T-helper 22 cell (primary cell): ENCODE results near the gene PDYN.

ENCODE experiments used
- DNase-seq: peaks from one replicate; pipeline ENCODE4 v3.0.0-alpha.2; 2020; ENCODE audit warnings: low read depth

PDYN gene

DNA sequence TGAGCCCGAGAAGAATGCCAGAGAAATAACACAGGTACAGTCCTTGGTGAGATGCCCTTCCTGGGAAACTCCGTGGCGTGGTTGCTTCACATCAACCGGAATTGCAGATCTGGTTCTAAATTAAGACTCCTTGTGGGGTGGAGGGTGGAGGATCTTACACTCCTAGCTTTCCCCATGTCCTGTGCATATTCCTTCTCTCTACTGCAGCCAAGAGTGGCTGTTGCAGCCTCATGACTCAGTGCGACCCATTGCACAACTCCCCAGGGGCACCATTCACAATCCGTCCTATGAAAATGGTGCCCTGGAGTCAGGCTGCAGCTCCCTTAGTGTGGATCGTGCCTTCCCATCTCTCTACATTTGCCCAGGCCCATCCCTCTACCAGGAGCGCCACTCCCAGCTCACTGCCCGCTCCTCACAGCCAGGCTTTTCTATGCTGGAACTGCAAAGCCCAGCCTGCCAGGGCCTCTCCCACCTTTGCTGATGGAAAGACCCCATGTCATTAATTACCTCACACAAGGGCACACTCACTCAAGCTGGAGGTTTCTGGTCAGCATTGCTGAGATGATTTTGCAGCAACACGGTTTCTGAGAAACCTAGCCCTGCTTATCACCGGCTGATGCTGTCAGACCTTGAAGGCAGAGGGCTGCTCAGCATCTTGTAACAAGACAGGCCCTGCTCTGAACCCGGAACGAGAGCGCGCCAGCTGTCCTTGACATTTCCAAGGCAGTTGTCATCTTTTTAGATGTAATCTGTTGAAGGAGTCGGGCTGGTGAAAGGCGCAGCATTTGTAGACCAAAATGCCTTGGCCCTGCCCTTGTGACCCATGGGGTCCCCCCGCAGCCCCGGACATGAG is 58.9 kb downstream of the PDYN start:
- DNase-seq = no peak

DNA sequence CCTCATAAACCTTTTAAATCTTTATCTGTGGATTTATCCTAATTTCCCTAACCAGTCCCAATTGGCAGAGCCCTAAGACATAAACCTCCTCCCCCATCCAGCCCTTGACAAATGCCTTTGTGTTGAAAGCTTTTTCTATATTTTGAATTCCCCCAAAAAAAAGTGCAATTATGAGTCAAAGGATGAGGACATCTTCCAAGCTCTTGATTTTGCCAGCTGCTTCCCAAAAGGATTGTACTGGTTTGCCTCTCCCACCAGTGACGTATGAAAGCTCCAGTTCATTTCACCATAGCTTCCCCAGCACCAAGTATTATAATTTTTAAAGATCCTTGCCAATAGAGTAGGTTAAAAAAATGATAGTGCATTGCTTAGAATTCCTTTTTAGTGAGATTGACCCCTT is 59.7 kb downstream of the PDYN start:
- DNase-seq = no peak

DNA sequence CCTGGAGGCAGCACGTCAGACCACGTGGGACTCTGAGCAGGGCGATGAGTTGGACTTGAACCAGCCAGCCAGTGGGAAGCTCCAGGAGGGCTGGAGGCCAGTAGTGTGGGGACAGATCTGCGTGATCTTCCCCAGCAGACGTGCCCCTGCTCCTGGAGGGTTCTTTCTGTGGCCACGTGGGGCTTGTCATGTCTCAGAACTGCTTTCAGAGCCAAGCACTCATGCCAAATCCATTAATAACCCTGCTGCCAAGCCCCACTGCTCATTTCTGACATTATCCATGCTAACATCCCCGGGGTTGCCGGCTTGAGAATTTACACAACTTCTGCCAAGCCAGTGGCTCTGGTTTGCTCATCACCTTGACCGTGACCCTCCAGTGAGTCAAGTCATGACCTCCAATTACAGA is 60.4 kb downstream of the PDYN start:
- no peak for DNase-seq

DNA sequence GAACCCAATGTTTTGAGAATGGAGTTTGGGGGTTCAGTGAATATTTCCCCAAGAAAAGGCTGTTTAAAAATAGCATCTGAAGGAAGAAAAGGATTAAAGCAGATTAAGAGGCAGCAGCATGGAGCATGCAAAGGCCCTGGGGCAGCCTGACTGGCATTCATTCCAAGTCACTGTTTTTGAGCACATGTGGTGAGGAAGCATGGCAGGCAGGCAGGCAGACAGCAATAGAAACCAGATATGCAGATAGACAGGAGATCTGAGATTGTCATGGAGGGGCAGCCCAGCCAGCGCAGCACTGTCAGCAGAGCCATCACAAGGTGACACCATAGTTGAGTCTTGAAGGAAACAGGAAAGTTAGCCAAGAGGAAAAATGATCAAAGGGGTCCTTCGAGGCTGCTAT is 60.9 kb downstream of the PDYN start:
- DNase-seq = no peak

- no peak for DNase-seq
Observed at GRCh38 chr20:1931830-1932229, 62.0 kb downstream of the PDYN start.

- DNase-seq = no peak
Observed at GRCh38 chr20:1930165-1930564, 63.7 kb downstream of the PDYN start.

GRCh38 chr20:1929460-1929859 is 64.4 kb downstream of the PDYN start:
- no peak for DNase-seq

DNA sequence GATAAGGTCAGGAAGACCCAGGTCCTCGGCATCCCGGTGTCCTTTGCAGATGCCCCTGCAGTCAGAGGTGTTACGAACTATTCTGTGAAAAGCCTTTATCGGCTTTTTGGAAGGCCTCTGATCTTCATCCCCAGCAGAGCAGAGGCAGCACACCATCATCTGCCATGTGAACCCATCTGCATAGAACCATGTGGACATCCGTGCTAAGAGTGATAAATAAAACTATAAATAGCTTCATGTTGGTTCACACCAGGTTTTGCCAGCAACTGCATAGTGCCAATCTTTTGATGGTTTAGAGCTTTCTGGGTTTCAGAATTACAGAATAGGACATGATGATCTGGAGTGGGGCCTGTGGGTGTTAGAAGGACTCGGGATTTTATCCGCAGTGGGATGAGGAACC is 65.1 kb downstream of the PDYN start:
- no peak for DNase-seq
